Activated naive CD8-positive, alpha-beta T cell treated with anti-CD3 and anti-CD28 coated beads, Interleukin-2, amount 10 ng/mL, durations not matched to agents 7 days and 5 days (primary cell): Measurements from ENCODE around the gene XPC. TPM values are rescaled to one million over a fixed set of nuclear protein-coding genes. Genes with fewer than 3 reads are reported as not detected.
"Not testable (repeated sequence)": the region's sequence is repeated elsewhere in the genome, so short reads cannot be mapped to it uniquely, and the experiment has no call there.

Source experiments
- ATAC-seq: fragments of 150-1000 bp; cut with Tn5 transposase; one replicate; pipeline ENCODE4 v1.10.0; 2021; ENCODE audit warnings: low read depth, moderate library complexity
- POLR2A ChIA-PET: fragments of 350-600 bp; sonication (Branson Sonifier 250); formaldehyde crosslinking; loops from one replicate; lab custom pipeline; 2021; ENCODE audit warnings: antibody characterized with exemption; lab: Charles Lee
- DNase-seq: peaks from one replicate; pipeline ENCODE4 v3.0.0; 2021
- H3K27ac Mint-ChIP-seq: one replicate; pipeline ENCODE4 v1.8.0; 2022; ENCODE audit warnings: mild to moderate bottlenecking, mixed read lengths
- H3K27me3 Mint-ChIP-seq: one replicate; pipeline ENCODE4 v1.8.0; 2022; ENCODE audit warnings: mild to moderate bottlenecking, moderate library complexity, mixed read lengths
- H3K36me3 Mint-ChIP-seq: one replicate; pipeline ENCODE4 v1.8.0; 2021; ENCODE audit warnings: mild to moderate bottlenecking, mixed read lengths
- H3K4me1 Mint-ChIP-seq: one replicate; pipeline ENCODE4 v1.8.0; 2021; ENCODE audit warnings: mixed read lengths
- H3K4me3 Mint-ChIP-seq: one replicate; pipeline ENCODE4 v1.8.0; 2022; ENCODE audit warnings: mild to moderate bottlenecking, moderate library complexity, mixed read lengths
- H3K9me3 Mint-ChIP-seq: one replicate; pipeline ENCODE4 v1.8.0; 2021; ENCODE audit warnings: mixed read lengths
- total RNA-seq, 2 experiments: library from RNA; stranded (reverse); gene quantifications; one replicate each; pipeline ENCODE4 v1.2.3, GENCODE V29; 2021

The XPC gene
- total RNA-seq, 2 experiments from 2014 or later = 53.3 to 56.8 TPM

- peaks cover 33% of the 10 kb centered on the region for H3K4me1 Mint-ChIP-seq
- peaks cover 15% of the 10 kb centered on the region for H3K36me3 Mint-ChIP-seq
- DNase-seq, H3K4me3 Mint-ChIP-seq, ATAC-seq, H3K9me3 Mint-ChIP-seq, H3K27ac Mint-ChIP-seq, H3K27me3 Mint-ChIP-seq, POLR2A ChIA-PET: not testable (repeated sequence)
These were observed 57.4 kb downstream of the XPC start for GRCh38 chr3:14120921-14121448.

DNA sequence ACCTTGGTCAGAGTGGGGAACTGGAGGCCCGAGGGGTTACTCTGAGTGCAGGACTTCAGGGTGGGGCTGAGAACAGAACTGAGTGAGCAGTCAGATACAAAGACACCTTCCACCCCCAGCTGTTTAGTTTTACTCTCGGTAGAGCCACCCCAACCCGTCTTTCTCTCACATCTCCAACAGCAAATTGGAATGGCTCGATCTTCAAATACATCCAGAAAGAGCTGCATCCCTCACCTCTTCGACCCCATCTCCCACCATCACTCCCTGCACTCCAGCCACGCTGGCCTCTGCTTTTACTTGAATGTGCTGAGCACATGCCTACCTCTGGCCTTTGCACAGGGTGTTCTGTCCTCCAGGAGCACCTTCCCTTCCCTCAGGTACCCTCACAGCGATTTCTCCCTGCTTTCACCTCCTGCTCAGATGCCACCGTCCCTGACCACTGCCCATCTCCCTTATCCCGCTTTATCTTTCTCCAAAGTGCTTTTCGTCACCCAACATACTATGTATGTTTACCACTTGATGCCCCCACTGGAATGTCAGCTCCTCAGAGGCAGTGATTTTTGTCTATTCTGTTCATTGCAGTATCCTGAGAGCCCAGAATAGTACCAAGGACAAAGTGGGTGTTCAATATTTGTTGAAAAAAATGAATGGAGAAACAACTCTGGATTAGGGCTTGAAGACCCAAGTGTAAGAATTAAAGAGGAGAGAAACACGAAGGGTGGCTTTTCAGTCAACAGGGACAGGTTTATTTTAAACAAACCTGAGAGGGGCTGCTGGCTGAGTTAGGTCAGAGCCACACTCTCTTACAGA, 58.1 kb downstream of the XPC start:
- ATAC-seq = no peak
- Mint-ChIP-seq H3K36me3 (peaks cover 15% of the 10 kb centered on the region), H3K9me3 (no peaks in the 10 kb centered on the region), H3K4me1 (peaks cover 28% of the 10 kb centered on the region), H3K27ac (no peak overlapping the region), H3K4me3 (no peak overlapping the region), H3K27me3 (no peaks in the 10 kb centered on the region)
- DNase-seq = no peak
- POLR2A ChIA-PET = interaction anchor here (1.1 kb wide), 1 partner anchor 58 kb away, joined by 3 read pairs; the partner anchor contains the start of genes LSM3 and XPC

DNA sequence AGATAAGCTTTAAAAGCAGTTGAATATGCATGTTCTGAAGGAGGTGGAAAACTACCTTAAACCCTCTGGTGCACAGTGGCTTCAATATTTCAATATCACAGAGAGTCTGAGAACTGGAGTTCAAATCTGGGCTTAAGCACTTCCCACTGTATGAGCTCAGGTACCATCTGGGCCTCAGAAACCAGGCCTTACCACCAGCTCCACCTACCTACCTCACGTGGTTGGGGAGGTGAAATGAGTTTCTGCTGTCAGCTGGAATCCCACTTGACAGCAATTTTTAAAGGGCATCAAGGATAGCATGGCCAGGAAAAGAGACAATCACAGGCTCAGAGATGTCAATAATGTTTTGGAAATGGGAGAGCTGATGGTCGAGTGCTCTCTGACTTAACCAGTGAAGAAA, 58.8 kb downstream of the XPC start:
- no peaks in the 10 kb centered on the region for H3K9me3 Mint-ChIP-seq
- peaks cover 28% of the 10 kb centered on the region for H3K4me1 Mint-ChIP-seq
- no peak overlapping the region for H3K27ac Mint-ChIP-seq
- DNase-seq = no peak
- peaks cover 15% of the 10 kb centered on the region for H3K36me3 Mint-ChIP-seq
- ATAC-seq = no peak
- POLR2A ChIA-PET = interaction anchor here (1.1 kb wide), 1 partner anchor 59 kb away, joined by 3 read pairs; the partner anchor contains the start of genes LSM3 and XPC
- no peak overlapping the region for H3K4me3 Mint-ChIP-seq
- no peaks in the 10 kb centered on the region for H3K27me3 Mint-ChIP-seq

DNA sequence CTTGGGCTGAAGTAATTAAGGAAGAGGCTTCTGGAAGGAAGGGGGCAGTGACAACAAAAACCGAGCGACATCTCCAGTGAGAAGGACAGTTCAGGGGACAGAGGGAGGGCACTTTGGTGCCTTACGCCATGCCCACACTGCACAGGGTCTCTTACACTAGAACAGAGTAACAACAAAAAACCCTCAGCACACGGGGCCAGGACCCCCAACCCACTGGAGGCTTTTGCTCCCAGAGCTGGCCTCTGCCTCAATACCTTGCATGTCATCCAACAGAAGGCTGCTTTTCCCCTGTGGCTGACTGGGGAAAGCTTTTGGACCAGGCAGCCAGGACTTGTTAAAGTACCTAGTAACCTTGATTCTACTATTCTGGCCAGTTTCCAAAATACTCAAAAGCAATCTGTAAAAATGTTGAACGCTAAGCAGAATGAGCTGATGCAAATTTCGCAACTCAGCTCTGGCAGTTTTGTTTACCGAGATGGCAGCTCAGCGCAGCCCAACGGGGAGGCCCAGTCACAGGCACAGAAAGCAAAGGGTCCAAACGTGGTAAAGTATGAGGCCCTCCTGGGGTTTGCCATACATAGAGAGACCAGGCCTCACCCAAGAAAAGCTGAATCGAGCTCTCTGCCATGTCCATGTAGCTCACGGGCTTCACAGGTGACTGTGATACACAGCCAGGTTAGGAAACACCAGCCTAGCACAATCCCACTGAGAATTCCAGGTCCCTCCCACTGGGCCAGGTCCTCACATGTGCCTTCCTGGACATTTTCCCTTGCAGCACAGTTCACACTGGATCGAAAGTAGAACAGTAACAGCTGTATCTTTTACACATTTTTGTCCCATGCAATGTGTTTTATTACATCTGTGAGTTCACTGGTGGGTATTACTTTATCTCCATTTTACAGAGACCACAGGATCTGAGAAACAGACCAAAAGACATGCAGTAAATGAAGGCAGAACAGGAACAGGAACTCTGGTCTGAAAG, 59.7 kb downstream of the XPC start:
- Mint-ChIP-seq H3K27ac (no peak overlapping the region), H3K4me1 (peaks cover 27% of the 10 kb centered on the region), H3K27me3 (no peaks in the 10 kb centered on the region), H3K4me3 (no peak overlapping the region), H3K9me3 (no peaks in the 10 kb centered on the region), H3K36me3 (peaks cover 18% of the 10 kb centered on the region)
- no peak for DNase-seq
- POLR2A ChIA-PET = interaction anchor here (1.1 kb wide), 1 partner anchor 60 kb away, joined by 3 read pairs; the partner anchor contains the start of genes LSM3 and XPC
- no peak for ATAC-seq

DNA sequence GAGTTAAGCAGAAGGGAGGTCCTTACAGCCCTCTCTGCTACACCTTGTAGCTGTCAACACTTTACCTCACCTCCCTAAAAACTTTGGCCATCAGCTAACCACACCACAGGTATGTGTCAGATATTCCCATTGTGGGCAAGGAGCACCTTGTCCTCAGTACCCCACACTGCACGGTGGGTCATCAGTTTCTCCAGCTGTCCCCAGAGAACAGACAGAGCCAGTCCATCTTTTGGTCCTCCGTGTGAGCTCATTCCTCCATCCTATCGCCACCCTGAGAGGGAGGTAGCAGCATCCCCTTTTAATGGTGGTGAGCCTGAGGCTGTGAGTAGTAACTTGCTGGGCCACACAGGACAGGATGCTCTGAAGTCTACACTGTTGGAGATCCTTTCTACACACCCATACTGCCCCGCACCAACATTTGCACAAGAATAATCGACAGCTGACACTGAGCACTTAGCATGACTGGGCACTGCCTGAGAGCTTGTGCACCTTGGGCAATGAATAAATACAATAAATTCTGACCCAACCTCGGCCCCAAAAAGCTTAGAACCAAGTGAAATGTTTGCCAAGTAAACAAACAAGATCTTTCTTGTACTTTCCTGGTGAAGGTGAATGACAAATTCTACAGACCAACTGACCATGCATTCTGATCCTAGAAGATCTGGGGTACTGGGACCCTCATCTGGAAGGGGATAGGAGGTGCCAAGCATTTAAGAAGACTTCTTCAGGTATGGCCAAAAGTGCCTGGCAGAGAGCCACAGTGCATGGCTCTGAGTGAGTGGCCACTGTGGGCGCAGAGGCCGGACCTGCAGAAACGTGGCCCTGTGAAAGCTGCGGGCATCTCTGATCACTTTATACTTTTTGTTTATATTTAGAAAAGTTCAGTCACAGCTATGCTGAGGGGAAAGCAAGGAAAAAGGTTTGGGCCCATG, 60.7 kb downstream of the XPC start:
- H3K4me3 Mint-ChIP-seq = no peak overlapping the region
- ATAC-seq (no peak), DNase-seq (no peak)
- no peak overlapping the region for H3K27ac Mint-ChIP-seq
- H3K4me1 Mint-ChIP-seq = peaks cover 17% of the 10 kb centered on the region
- POLR2A ChIA-PET = no interaction called here
- H3K9me3 Mint-ChIP-seq = no peaks in the 10 kb centered on the region
- peaks cover 23% of the 10 kb centered on the region for H3K36me3 Mint-ChIP-seq
- no peaks in the 10 kb centered on the region for H3K27me3 Mint-ChIP-seq

DNA sequence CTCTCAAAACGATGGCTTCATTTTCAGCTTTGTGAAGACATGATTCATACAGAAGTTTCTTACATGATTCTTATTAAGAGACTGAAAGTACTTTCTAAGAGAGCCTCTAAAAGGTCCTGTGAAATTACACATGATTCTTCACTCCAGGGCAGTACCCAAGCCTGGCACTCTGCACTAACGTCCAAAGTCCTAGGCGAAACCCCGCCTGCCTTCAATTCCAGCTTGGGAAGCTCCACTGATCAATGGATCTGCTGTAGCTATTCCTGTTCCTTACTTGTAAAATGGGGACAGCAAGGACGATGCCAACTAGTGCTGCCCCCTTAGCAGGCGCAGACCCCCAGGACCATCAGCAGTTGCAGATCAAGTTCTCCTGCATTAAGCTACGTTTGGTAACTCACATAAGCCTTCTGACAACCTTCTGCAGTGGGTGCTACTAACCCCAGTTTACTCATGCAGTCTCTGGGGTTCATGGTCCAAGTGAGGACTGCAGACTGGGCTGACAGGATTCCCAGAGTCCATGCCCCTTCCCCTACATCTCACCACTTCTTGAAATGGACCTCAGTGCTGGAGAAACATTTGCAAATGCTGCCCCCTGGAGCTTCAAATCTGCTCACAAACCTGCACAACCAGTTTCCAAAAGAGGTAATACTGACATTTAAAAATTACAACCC, 64.3 kb downstream of the XPC start:
- Mint-ChIP-seq H3K4me3 (no peak overlapping the region), H3K27ac (no peak overlapping the region), H3K9me3 (no peaks in the 10 kb centered on the region), H3K4me1 (no peaks in the 10 kb centered on the region), H3K36me3 (peaks cover 19% of the 10 kb centered on the region), H3K27me3 (no peaks in the 10 kb centered on the region)
- no peak for ATAC-seq
- POLR2A ChIA-PET = no interaction called here
- DNase-seq = no peak

- no peak for ATAC-seq
- DNase-seq = no peak
- H3K4me1 Mint-ChIP-seq = no peaks in the 10 kb centered on the region
- POLR2A ChIA-PET = no interaction called here
- H3K27ac Mint-ChIP-seq = no peak overlapping the region
- H3K27me3 Mint-ChIP-seq = peaks cover 3% of the 10 kb centered on the region
- H3K36me3 Mint-ChIP-seq = peaks cover 19% of the 10 kb centered on the region
- H3K4me3 Mint-ChIP-seq = no peak overlapping the region
- H3K9me3 Mint-ChIP-seq = no peaks in the 10 kb centered on the region
These were observed 67.7 kb downstream of the XPC start for GRCh38 chr3:14110699-14111098.

DNA sequence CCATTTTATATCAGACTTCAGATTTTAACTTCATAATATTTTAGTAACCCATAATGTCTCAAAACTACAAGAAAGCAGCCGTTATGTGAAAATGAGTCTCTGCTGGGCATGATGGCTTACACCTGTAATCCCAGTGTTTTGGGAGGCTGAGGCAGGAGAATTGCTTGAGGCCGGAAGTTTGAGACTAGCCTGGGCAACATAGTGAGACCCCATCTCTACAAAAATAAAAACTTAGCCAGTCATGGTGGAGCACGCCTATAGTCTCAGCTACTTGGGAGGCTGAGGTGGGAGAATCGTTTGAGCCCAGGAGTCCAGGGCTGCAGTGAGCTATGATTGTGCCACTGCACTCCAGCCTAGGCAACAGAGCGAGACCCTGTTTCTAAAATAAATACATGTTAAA, 68.6 kb downstream of the XPC start:
- H3K4me3 Mint-ChIP-seq, ATAC-seq, DNase-seq, H3K27me3 Mint-ChIP-seq, H3K4me1 Mint-ChIP-seq, POLR2A ChIA-PET, H3K27ac Mint-ChIP-seq, H3K9me3 Mint-ChIP-seq: not testable (repeated sequence)
- peaks cover 19% of the 10 kb centered on the region for H3K36me3 Mint-ChIP-seq

DNA sequence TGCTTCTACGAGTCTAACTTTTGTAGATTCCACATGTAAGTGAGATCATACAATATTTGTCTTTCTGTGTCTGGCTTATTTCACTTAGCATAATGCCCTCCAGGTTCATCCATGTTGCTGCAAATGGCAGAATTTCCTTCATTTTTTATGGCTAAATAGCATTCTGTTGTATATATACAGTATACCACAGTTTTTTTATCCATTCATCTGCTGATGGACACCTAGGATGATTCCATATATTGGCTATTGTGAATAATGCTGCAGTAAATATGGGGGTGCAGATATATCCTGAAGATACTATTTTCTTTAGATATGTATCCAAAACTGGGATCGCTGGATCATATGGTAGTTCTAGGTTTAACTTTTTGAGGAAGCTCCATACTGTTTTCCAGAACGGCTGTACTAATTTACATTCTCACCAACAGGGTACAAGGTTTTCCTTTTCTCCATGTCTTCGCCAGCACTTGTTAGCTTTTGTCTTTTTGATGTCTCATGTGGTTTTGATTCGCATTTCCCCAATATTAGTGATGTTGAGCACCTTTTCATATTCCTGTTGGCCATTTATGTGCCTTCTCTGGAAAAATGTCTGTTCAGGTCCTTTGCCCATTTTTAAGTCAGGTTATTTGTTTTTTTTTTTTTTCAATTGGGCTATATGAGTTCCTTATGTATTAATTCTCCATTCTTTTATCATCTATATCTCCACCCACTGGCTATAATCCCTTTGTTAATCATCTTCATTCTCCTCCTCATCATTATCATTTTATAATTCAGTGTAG, 80.6 kb downstream of the XPC start:
- DNase-seq = no peak

DNA sequence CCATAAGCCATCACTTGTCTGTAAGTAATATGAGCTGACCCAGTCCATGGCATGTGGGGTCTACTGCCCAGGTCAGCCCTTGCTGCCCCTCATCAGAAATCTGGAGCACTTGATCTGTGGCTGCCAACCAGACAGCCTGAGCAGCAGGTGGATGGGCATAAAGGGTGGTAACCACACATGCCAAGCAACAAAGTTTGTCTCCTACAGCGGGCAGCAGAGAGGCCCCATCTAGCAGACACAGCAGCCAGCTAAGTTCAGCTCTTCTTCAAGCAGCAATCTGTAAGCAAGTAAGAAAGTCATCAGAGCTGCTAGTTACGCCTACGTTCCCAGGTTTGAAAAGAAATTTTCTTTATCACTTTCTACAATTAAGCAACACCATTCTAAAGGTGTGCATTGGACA, 81.7 kb downstream of the XPC start:
- no peak for ATAC-seq
- DNase-seq = no peak
- POLR2A ChIA-PET = no interaction called here
- H3K9me3 Mint-ChIP-seq = no peaks in the 10 kb centered on the region
- H3K36me3 Mint-ChIP-seq = no peaks in the 10 kb centered on the region
- no peak overlapping the region for H3K4me3 Mint-ChIP-seq
- H3K27ac Mint-ChIP-seq = no peak overlapping the region
- no peaks in the 10 kb centered on the region for H3K4me1 Mint-ChIP-seq
- peaks cover 24% of the 10 kb centered on the region for H3K27me3 Mint-ChIP-seq

More for the DNA sequence above, 80.6 kb downstream of the XPC start:
- no peaks in the 10 kb centered on the region for H3K36me3 Mint-ChIP-seq
- no peaks in the 10 kb centered on the region for H3K4me1 Mint-ChIP-seq
- no peak overlapping the region for H3K27ac Mint-ChIP-seq
- no peaks in the 10 kb centered on the region for H3K9me3 Mint-ChIP-seq
- ATAC-seq = no peak
- peaks cover 30% of the 10 kb centered on the region for H3K27me3 Mint-ChIP-seq
- POLR2A ChIA-PET = no interaction called here
- no peak overlapping the region for H3K4me3 Mint-ChIP-seq
